A172 (cell line): Measurements from ENCODE around the gene LEFTY1. TPM values are rescaled to one million over a fixed set of nuclear protein-coding genes. Genes with fewer than 3 reads are reported as not detected.

Experiments used
- DNase-seq: peaks from one replicate; pipeline ENCODE4 v3.0.0-alpha.2; 2015; ENCODE audit warnings: low spot score
- total RNA-seq: library from RNA; depleted of rRNA; stranded (reverse); fragments of >200 nt; shearing (Covaris generic); gene quantifications from 2 replicates; pipeline ENCODE4 v1.2.3, GENCODE V29; 2014

The LEFTY1 gene
- total RNA-seq, 1 experiment from 2014 or later, result not detected

- DNase-seq, result no peak
These were observed 26.6 kb upstream of the LEFTY1 start for GRCh38 chr1:225915538-225915991.

- no peak for DNase-seq
These were observed 26.0 kb upstream of the LEFTY1 start for GRCh38 chr1:225914947-225915346.

GRCh38 chr1:225914391-225914790, 25.4 kb upstream of the LEFTY1 start:
- no peak for DNase-seq

GRCh38 chr1:225911191-225912130, 22.5 kb upstream of the LEFTY1 start:
- no peak for DNase-seq

GRCh38 chr1:225909477-225909876, 20.5 kb upstream of the LEFTY1 start:
- no peak for DNase-seq

- DNase-seq, result no peak
These were observed 19.8 kb upstream of the LEFTY1 start for GRCh38 chr1:225908773-225909172.

GRCh38 chr1:225908013-225908640, 19.2 kb upstream of the LEFTY1 start:
- no peak for DNase-seq

- DNase-seq, result no peak
These were observed 18.4 kb upstream of the LEFTY1 start for GRCh38 chr1:225907341-225907740.

- DNase-seq, result no peak
These were observed 17.5 kb upstream of the LEFTY1 start for GRCh38 chr1:225906467-225906866.

- DNase-seq, result no peak
These were observed 14.7 kb upstream of the LEFTY1 start for GRCh38 chr1:225903623-225904022.

GRCh38 chr1:225899044-225899925, 10.3 kb upstream of the LEFTY1 start:
- DNase-seq, result no peak

- no peak for DNase-seq
These were observed 8.9 kb upstream of the LEFTY1 start for GRCh38 chr1:225897595-225898514.

GRCh38 chr1:225896937-225897549, 8.1 kb upstream of the LEFTY1 start:
- DNase-seq, result peak; percentile 74

- DNase-seq, result no peak
These were observed 7.5 kb upstream of the LEFTY1 start for GRCh38 chr1:225896494-225896893.

GRCh38 chr1:225892307-225892706, 3.4 kb upstream of the LEFTY1 start:
- no peak for DNase-seq

- DNase-seq, result no peak
These were observed 2.5 kb upstream of the LEFTY1 start for GRCh38 chr1:225891229-225891972.

GRCh38 chr1:225890346-225891228, 1.6 kb upstream of the LEFTY1 start:
- DNase-seq, result no peak

GRCh38 chr1:225889743-225890142, 797 bp upstream of the LEFTY1 start:
- DNase-seq, result no peak
